Effector CD8-positive, alpha-beta T cell (primary cell): ENCODE results near the gene KRT77.
"Not testable (repeated sequence)": the region's sequence is repeated elsewhere in the genome, so short reads cannot be mapped to it uniquely, and the experiment has no call there.

Source experiments
- DNase-seq: peaks from one replicate; lab custom pipeline; 2025; lab: John Stamatoyannopoulos, UW

The KRT77 gene

GRCh38 chr12:52722680-52723079 is 19.4 kb upstream of the KRT77 start:
- DNase-seq, result no peak

- DNase-seq, result no peak
Measured at GRCh38 chr12:52721838-52722470, 18.6 kb upstream of the KRT77 start.

- DNase-seq, result no peak
Measured at GRCh38 chr12:52720365-52720886, 17.1 kb upstream of the KRT77 start.

DNA sequence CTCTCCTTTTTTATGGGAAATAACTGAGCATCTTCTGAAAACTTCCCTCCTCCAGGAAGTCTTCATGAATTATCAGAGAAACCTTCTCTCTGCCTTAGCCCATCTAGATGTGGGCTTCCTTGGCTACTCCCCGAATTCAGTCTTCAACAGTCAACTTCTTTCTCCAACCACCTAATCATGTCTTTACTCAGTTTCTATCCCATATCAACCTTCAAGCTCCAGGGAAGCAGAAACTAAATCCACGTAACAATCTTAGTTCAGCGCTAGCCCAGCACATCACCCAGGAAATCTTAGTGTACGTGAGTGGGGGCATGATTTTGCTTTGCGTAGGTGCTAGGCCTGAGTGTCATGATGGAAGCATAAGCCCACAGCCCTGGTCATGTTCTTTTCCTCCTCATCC is 12.7 kb upstream of the KRT77 start:
- no peak for DNase-seq

- no peak for DNase-seq
Measured at GRCh38 chr12:52715416-52715815, 12.1 kb upstream of the KRT77 start.

DNA sequence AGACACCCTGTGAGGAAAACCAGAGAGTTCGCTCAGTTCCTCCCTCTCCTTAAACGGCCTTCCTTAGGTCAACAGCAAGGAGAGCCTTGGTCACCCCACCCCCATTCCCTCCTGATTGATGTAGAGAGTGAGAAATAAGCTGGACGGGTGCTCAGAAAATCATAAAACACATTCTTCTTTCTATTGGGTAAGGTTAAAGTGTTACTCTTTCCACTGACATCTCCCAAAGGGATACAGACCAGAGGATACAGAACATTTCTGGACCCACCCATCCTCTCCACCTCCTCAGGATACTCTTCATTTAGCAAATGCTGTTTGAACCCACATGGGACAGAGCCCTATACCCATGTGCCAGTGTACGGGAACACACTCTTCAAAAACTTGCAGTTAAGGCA is 11.6 kb upstream of the KRT77 start:
- no peak for DNase-seq

- DNase-seq, result no peak
Measured at GRCh38 chr12:52713960-52714886, 10.9 kb upstream of the KRT77 start.

- DNase-seq, result not testable (repeated sequence)
Measured at GRCh38 chr12:52712122-52712521, 8.8 kb upstream of the KRT77 start.

DNA sequence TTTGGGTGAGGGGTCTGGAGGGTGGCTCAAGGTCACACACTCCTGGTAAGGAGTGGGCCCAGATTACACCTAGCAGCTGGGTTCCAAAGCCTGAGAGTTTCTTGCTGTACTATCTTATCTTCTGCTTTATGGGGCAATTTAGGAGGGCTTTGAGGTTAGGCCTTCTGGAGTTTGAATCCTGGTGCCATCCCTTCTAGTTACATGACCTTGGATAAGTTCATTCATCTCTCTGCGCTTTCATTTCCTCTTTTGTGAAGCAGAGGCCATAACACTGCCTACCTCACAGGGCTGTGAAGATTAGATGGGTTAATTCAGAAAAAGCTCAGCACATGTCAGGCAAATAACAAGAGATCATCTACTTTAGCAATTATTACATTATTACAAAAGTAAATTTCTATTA is 7.4 kb upstream of the KRT77 start:
- no peak for DNase-seq

DNA sequence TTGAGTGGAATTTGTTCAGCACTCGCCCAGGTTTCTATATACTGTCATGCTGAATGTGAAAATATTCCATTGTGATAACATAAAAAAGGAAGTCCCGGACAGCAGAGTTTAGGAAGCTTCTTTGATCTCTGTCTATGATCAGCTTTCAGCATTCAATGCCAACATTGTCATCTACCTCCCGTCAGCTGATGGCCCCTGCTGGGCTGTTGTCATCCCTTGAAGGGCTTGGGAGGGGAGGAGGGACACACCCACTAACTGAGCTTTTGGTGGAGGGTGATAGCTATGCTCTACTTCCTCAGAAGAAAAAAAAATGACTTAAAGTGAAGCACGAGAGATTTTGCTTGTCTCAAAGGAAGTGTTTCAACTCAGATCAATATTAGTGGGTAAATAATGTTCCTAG is 4.7 kb upstream of the KRT77 start:
- DNase-seq, result no peak

- DNase-seq, result no peak
Measured at GRCh38 chr12:52704464-52704863, 1.1 kb upstream of the KRT77 start.

DNA sequence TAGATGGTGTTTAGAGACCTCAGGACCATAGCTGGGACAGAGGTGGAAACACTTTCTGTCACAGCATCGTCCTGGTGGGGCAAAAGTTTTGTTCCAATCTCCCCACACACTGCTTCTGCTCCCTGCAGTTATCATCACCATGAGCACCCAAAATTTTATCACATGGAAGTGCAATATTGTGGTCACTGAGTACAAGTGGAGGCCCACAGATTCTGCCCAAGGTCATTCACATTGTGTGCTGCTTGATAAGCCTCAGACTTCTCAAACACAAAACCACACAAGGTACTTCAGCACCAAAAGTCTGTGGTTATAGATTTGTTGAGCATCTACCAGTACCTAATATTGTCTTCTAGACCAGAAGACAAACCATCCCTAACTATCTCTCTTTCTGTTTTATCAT is 554 bp upstream of the KRT77 start:
- no peak for DNase-seq

DNA sequence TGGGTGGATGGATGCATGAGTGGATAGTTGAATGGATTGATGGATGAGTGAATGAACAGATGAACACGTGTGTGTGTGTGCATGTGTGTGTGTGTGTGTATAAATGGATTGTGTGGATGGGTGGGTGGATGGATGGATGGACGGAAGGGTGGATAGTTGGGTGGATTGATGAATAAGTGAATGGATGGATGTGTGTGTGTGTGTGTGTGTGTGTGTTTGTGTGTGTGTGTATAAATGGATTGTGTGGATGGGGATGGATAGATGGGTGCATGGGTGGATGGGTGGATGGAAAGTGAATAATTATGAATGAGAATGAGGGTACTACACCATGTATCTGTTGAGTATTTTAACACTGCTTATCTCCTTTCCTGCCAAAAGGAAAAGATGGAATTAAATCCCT is 986 bp downstream of the KRT77 start:
- DNase-seq, result no peak

DNA sequence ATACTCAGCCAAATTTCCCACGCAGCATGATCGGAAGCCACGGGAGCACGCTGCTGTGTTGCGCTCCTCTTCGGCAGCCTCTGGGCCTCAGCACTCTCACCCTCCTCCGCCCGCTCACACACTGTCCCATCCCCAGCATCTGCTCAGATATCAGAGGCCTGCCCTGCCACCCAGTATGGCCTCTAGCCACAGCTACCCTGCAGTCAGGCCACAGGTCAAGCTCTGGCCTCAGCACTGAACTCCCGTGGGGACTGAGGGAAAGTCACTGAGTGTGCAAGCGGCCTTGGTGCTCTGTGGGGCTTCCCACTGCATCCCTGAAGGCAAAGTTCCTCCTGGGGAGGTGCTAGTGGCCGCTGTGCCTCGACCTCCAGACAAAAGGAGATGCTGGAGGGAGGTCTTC is 2.0 kb downstream of the KRT77 start:
- DNase-seq, result no peak

- DNase-seq, result no peak
Measured at GRCh38 chr12:52699960-52700359, 3.4 kb downstream of the KRT77 start.

DNA sequence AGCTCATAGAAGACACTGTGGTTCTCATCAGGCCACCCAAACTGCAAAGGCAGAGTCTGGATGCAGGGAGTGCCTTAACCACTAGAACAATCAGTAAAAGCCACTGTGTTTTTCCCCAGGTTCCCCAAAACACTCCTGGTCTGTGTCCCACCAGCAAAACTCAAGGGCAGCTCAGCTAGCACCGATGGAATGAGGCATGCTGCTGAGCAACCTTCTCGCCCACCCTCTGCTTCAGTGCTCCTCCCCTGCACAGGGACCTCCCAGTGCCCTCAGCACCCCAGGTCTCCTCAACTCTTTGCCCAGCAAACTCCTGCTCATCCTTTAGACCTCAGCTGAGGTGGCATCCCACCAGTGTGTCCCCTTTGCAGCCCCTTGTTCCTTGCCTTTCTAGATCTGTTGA is 4.0 kb downstream of the KRT77 start:
- DNase-seq, result no peak

GRCh38 chr12:52698651-52699340 is 4.5 kb downstream of the KRT77 start:
- no peak for DNase-seq

- DNase-seq, result no peak
Measured at GRCh38 chr12:52697058-52697582, 6.2 kb downstream of the KRT77 start.

DNA sequence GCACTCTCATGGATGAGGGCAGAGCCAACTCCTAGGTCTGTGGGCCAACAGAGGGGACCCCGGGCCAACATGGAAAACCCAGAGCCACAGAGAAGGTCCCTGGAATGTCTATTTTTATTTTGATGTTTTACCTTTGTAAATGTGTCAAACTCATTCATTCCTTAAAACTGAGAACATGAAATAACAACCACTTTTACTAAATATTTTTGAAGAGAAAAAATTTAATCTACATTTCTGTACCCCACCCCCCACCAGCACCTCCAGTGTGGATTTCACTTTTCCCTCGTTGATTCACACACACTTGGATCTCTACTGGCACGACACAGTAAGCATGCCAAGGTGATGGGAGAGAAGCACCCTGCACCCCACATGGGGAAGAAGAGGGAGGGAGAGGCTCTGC is 6.7 kb downstream of the KRT77 start:
- no peak for DNase-seq

DNA sequence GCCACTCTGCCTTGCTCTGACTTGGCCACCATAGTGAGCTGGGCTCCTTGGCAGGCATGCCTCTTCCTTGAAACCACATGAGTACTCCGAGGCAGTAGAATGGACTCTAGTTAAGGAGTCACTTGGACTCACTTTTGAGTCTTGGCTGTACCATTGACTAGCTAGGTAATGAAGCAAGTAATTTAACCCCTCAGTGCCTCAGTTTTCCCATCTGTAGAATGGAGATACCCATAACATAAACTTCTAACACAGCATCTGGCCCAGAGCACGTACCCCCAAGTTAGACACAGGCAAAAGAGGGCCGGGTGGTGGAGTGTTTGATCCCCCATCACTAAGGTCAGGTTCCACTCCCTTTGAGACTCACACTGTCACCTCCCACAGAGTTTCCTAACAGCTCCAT is 8.3 kb downstream of the KRT77 start:
- no peak for DNase-seq

DNA sequence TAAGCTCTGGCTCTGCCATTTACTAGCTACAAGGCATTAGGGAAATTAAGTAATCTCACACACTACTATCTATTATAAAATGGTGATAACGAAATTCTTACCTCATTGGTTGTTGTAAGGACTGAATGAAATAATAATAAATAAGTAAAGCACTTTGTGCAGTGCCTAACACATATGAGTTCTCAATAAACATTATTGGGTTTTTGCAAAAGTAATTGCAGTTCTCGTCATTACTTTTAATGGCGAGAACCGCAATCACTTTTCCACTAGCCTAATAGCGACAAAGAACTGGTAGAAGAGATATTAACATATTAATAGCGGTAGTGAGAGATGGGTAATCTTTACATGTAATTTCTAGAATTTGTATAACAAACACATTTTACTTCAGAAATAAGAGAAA is 9.2 kb downstream of the KRT77 start:
- DNase-seq, result no peak

GRCh38 chr12:52693261-52693660 is 10.1 kb downstream of the KRT77 start:
- no peak for DNase-seq
